Measurements from ENCODE around the gene MGARP.
"Not testable (repeated sequence)": the region's sequence is repeated elsewhere in the genome, so short reads cannot be mapped to it uniquely, and the experiment has no call there.

Gene MGARP

DNA sequence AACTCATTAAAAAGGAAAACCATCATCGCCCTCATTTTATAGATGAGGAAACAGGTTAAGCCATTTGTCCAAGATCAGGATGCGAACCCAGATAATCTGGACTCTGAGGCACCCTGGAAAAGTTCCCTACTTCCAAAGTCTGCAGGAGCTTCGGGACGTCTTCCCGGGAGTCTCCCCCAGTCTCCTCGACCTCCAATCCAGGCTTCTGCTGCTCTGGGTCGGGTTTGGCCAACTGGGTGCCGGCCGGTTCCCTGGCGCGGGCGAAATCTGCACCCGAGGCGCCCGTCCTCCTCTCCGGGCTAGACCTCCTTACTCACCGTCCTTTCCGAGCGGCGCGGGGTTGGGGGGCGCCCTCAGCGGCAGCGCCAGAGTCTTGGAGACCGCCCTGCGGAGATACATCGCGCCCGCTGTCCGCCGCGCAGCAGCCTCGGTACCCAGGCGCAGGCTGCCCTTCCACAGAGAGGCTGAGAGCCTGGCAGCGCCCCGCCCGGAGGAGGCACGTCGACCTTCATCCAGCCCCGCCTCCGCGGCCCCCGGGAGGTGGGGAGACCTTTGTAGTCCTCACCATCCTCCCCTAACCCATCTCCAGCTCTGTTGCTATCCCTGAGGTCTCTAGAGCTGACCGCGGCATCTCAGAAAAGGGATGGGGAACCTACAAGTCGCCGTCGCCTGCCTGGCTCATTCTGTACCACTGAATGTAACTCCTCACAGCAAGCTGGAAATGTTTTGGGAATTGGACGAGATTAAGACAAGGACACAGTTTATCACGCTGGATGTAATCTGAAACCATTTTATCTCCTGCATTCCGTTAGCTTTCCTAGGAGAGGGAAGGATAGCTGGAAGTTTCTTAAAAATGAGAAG lies at the start of gene MGARP:
TSS of gene MGARP (minus strand) at position 466 of the 861 bp plus-strand sequence. CDS start at position 399, 67 bp downstream.
- DNase-seq (ENCODE audit: low read depth): no peak

DNA sequence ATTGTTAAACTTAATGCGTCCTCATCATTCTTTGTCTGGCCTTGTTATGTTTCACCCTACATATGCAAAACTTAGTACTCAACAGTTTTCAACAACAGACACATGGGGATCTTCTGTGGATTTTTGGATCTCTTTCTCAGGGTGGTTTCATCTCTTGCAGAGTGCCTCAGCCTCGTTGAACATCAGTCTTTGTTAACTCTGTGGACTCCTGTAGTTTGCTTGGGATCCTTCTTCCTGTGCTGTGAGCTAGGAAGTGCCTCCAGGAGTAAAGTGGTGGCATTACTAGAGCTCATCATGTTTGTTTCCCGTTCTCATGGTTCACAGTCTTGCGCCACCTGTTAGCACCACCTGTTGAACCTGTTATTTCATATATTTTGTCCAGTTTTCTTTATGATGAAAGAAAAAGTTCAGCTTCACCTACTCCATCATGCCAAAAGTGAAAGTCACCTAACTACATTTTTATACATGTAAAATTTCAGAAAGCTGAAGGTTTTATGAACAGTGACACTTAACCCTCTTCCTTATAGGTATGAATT lies 49.7 kb upstream of the MGARP start:
- DNase-seq (ENCODE audit: low read depth): no peak

DNA sequence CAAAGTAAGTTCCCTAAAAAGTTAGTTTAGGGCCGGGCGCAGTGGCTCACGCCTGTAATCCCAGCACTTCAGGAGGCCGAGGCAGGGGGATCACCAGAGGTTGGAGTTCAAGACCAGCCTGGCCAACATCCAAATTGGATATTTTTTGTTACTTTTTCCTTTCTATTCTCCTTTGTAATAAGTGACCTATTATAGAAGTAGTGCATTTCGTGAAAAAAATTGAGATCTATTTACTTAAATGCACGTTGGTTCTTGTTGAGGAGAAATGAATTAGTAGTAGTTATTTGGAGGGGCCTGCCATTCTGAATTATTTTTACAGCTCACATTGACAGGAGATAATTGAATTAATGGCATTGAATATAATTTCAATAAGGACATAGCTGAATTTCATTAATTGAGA lies 44.6 kb upstream of the MGARP start:
- DNase-seq (ENCODE audit: low read depth): no peak

DNA sequence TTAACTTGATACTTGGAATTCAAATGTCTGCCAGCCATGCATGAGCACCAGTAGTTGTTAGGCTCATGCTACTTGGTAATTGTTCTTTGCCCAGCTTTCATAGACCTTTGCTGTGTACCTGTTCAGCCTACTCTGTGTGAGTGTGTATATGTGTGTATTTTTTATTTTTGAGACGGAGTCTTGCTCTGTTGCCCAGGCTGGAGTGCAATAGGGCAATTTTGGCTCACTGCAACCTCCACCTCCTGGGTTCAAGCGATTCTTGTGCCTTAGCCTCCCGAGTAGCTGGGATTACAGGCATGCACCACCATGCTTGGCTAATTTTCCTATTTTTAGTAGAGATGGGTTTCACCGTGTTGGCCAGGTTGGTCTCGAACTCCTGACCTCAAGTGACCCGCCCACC lies 42.5 kb upstream of the MGARP start:
- not testable (repeated sequence) for DNase-seq (ENCODE audit: low read depth)

DNA sequence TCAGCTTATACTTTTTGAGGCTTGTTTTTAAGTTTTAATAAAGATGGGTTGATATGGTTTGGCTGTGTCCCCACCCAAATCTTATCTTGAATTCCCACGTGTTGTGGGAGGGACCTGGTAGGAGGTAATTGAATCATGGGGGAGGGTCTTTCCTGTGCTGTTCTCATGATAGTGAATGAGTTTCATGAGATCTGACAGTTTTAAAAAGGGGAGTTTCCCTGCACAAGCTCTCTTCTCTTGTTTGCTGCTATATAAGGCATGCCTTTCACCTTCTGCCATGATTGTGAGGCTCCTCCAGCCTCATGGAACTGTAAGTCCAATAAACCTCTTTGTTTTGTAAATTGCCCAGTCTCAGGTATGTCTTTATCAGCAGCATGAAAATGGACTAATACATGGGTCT lies 42.0 kb upstream of the MGARP start:
- DNase-seq (ENCODE audit: low read depth): not testable (repeated sequence)

DNA sequence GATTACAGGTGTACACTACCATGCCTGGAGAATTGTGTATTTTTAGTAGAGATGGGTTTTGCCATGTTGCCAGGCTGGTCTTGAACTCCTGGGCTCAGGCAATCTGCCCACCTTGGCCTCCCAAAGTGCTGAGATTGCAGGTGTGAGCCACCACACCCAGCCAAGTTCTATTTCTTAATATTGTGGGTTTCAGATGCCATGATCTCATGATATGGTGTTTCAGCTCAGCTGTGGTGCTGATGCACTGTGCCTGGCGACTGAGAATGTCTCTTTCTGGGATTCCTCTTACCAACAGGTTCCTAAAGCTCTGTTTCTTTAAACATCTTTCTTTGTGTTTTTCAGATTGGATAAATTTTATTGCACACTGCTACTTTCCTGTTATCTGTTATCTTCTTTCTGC lies 39.5 kb upstream of the MGARP start:
- DNase-seq (ENCODE audit: low read depth): no peak

DNA sequence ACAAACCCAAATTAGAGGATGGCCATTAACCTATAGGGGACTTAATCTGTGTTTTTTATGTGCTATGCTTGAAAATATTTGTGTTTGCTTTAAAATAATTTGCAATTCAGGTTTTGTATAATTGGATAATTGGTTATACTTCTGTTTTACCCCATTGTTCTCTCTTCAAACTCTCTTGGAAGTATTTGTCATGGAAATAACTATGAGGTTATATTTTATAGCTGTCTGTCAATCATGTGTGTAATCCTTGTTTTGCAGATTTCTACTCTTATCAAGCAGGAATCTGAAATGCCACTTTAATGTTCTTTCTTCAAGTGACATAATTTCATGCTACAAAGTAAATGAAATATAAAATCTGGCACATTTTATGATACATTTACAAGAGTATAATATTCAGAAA lies 37.6 kb upstream of the MGARP start:
- DNase-seq (ENCODE audit: low read depth): no peak

DNA sequence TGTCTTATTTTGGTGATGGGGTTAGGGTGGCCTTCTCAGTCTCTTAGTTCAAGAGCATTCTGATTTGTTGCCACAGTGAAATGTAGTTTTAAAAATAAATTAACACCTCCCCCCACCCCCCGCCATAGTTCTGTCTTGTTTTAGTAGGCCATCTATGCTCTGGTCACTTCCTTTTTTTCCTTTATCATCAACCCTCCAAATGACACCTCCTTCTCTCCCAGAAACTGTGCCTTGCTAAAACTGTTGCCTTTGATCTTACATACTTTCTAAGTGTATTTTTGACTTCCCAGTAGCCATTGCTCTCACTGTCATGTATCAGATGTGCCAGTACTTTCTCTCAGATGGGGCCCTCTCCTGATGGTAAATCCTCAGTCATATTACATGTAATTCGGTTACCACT lies 36.7 kb upstream of the MGARP start:
- no peak for DNase-seq (ENCODE audit: low read depth)

DNA sequence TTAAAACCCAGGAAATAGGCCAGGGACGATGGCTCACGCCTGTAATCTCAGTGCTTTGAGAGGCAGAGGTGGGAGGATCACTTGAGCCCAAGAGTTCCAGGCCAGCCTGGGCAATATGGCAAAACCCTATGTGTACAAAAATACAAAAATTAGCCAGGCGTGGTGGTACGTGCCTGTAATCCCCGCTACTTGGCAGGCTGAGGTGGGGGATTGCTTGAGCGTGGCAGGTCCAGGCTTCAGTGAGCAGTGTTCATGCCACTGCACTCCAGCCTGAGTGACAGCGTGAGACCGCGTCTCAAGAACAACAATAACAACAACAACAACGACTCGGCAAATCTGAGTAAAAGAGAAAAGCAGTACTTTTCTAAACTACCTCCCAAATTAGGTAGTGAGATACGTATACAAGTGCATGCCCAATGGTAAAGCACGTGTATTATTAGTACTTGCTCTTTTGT lies 35.2 kb upstream of the MGARP start:
- DNase-seq (ENCODE audit: low read depth): no peak

DNA sequence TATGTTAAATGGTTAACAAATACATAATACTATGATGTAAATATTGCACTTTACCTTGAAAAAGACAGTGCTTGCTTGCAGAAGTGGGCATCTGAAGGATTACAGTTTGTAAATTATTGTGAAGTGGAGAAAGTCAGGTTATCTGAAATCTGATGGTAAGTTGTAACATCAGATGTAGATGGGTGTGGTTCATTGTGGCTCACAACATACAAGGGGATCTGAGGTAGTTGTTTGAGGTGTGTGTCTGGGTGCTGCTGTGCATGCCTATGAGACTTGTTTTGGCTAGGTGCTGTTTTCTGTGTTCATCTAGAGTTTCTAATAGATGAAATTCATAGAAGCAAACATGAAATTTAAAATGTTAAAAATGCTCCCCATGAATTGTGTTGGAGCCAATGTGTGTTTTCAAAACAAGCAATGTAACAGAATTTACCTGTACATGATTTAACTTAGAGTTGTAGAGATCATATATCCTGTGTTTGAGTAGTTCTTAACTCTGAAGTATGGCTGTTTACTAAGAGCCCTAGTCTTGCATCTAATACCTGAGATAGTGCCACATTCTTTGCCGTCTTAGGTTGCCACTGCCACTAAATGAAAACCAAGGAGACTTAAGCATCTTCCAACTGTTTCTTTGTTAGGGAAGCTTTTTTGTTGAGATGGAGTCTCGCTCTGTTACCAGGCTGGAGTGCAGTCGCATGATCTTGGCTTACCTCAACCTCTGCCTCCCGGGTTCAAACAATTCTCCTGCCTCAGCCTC lies 34.2 kb upstream of the MGARP start:
- DNase-seq (ENCODE audit: low read depth): no peak

DNA sequence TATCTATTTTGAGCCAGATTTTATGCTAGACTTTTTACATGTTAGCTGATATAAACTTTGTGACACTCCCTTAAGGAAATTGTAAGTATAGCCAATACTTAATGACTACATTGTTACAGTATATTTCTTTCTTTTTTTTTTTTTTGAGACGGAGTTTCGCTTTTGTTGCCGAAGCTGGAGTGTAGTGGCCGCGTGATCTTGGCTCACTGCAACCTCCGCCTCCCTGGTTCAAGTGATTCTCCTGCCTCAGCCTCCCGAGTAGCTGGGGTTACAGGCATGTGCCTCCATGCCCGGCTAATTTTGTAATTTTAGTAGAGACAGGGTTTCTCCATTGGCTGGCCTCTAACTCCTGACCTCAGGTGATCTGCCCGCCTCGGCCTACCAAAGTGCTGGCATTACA lies 33.4 kb upstream of the MGARP start:
- DNase-seq (ENCODE audit: low read depth): not testable (repeated sequence)

DNA sequence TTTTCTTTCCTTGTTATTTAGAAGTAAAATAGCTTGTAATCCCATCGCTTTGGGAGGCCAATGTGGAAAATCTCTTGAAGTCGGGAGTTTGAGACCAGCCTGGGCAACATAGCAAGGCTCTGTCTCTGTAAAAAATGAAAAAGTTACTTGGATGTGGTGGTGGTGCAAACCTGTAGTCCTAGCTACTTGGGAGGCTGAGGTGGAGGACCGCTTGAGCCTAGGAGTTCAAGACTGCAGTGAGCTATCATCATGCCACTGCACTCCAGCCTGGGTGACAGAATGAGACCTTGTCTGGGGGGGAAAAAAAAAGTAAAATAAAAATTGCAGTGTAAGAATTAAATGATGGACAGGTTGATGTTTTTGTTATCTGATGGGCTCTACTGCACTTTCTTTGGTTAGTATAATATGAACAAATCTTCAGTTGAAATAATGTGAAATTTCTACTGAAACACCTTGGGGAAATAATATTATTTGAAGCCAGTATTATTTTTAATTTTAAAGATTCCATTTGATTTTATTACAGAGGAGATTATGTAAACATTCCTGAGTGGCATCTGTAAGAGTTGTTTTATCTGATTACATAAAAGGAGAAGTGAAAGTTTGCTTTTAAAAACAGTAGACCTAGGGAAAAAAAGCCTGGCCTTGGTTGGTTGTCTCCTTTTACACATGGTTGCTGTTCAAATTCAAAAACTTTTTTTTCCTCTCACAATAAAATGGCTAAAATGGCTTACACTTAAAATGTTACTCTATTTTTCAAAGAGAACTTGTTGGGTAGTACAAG lies 32.7 kb upstream of the MGARP start:
- no peak for DNase-seq (ENCODE audit: low read depth)

DNA sequence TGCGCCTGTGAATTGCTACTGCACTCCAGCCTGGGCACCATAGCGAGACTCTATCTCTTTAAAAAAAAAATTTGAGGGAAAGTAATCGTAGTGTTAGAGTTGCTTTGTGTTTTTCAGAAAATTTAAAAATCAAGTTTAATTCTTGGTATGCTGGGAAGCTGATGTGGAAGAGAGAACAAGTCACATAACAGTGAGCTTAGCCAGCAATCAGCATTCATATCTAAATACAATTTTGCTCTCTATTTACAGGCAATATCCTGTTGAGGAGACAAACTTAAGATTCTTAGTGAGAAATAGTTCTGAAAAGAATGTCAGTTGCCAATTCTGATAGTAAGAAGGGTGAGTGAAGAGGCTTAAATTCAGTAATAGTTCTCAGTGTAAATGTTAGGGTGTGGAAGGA lies 31.9 kb upstream of the MGARP start:
- DNase-seq (ENCODE audit: low read depth): no peak

DNA sequence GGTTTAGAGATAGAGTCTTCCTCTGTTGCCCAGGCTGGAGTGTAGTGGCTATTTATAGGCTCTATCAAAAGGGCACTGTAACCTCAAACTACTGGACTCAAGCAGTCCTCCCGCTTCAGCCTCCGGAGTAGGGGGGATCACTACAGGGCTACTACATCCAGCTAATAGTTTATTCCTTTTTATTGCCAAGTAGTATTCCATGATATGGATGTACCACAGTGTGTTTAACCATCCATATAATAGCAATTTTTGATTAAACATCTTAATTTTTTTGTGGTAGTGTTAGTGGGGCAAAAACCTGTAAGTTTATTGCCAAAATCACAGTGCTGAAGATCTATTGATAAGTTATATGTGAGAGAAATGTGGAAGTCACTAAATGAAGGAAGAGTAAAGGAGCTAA lies 24.9 kb upstream of the MGARP start:
- no peak for DNase-seq (ENCODE audit: low read depth)

DNA sequence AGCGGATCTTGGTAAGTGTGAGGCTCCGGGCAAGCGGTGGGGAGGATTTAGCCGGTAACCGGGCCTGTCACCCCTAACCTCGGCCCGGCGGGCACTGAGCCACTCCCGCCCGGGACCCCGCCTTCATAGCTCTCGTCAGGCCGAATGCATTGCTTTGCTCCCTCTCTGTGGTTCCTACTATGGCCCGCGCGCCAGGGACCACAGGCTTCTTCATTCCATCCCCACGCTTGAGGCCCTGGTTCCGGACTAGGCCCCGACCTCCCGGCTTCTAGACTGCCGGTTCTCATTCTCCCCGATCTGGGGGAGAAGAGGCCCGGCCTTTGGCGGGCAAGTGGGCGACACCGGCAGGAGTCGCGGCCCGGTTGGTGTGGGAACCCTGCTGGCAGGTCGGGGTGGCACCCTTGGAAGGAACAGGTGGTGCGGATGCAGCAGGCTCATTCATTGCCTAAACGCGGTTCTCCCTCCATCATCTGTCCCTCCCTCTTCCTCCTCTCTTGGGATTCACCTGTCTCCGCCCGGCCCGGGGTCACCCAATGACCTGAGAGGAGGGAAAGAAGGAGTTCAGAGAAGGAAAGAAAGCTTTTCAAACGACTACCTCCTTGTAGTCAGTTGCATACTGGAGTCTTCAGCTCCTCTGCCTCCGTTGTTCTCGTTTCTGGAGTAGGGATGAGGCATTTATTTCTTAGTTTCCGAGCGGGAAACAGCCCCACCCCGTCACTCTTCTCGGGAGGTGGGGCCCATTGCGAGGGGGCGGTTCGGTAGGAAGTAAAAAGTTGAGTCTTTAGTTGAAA lies 22.0 kb upstream of the MGARP start, which contains the start of gene NDUFC1:
TSS of gene NDUFC1 (minus strand) at position 657 of the 791 bp plus-strand sequence. CDS start 6,679 bp downstream, outside the sequence.
- peak; percentile 39 for DNase-seq (ENCODE audit: low read depth)

DNA sequence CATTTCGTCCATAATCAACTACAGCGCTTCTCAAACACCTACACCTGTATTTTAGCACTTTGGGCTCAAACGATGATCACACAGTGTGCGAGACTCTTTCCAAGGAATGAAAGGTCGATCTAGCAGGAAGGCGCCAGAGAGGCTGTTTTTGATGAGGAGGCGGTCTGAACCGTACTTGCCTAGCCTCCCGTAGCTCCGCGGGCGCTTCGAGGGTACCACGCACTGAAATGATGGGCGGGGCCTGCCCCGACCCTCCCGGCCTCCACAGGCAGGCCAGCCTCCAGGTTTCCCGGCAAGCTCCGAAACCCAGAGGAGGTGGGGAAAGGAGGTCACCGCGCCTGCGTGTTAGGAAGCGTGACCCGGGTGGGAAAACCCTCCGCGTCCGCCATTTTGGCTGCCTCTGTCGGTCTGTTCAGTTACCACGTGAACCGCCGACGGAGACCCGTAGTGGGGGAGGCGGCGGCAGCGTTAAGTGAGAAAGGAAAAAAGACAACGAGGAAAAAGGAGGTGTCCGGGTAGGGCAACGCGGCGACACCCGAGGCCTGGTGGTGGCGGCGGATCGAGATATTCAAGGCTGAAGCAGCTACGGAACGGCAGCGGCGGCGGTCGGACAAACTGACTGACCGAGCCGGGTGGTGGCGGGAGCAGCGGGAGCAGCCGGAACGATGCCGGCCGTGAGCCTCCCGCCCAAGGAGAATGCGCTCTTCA lies 21.2 kb upstream of the MGARP start, which contains the start of gene NAA15:
TSS of gene NAA15 (plus strand) at position 393 of the 708 bp plus-strand sequence. CDS start at position 666, 273 bp downstream.
- peak; percentile 96 for DNase-seq (ENCODE audit: low read depth)

DNA sequence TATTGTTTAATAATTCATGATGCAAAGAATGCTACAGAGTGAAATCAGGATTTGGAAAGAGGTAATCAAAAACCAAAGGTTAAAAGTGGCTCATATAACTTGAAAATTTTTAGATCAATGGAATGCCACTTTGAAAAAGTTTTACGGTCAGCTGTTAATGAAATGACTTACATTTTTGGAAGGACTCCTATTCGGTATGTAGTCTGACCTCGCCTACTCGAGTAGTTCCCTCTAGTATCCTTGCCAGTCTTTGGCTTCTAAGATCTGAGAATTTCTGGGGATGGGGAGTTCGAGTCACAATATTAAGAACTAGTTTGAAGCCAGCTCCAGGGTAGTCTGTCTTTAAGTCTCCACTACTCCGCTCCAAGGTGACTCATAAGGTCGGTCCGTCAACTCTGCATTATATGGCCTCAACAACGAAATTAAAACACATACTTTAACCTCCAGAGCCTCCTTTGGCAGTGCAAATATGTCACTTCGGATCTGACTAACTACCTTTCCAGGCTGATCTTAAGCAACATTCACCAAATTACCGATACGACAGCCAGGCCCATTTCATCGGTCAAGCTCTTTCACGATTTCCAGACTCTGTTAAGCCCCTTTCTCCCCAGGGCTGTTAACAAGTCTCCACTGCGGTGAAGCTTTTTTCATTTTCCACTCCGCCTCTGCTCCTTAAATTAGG lies 20.5 kb upstream of the MGARP start:
- DNase-seq (ENCODE audit: low read depth): no peak

DNA sequence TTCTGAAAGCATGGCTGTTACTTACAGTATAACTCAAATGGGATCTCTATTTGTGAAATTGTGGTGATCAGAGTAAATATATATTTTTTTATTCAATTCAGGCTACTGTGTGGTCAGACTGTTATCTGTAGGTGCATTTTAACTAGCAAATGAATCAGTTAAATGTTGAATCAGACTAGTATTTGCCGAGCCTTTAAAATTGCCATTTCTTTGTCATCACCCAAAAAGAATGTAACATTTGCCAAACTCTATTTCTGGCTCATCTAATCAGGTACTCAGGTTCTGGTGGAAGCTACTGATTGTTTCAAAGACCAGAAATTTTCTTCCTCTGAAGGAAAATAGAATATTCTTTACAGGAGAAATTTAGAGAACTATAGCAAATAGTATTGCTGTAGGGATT lies 19.5 kb upstream of the MGARP start:
- DNase-seq (ENCODE audit: low read depth): no peak

DNA sequence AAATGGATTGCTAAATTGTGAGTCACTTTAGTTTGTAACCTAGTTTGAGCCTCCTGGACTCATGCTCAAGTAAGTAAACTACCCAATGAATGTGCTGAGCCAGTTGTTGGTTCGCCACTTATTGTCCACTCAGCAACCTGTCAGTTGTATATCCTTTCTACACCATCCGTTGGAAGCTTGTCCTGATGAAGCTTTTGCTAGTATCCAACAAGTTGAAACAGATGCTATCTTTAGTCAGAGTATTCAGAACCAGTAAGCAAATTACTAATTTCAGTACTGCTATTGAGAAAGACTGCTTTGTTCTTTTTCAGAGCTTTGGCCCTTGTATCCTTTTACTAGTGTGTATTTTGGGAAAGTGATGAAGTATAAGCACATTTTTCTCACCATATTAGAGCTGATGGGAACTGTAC lies 17.0 kb upstream of the MGARP start:
- no peak for DNase-seq (ENCODE audit: low read depth)

DNA sequence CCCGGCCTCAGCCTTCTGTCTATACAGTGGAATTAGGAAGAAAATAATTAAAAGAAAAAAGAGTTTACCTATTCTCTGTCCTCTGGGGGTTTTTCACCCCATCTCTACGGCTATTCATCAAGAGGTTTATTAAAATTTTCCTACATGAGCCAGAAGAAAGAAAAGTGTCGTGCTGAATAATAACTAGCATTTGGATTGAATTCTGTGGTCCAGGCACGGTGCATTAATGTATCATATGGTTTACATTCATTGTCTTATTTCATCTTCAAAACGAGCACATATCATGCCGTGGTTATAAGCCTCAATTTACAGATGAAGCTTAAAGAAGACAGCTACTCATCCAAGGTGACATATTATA lies 15.9 kb upstream of the MGARP start:
- no peak for DNase-seq (ENCODE audit: low read depth)

All from activated gamma-delta T cell treated with anti-CD3 and anti-CD28 coated beads, Interleukin-2, amount 50 U/mL, for 16 hours (primary cell).